HEK293 (cell line): ENCODE results near the gene APOBEC4.

ENCODE experiments used
- CTCF ChIA-PET: fragments of 350-600 bp; formaldehyde crosslinking; extraction: SDS; loops from one replicate; lab custom pipeline; 2021; ENCODE audit warnings: antibody characterized with exemption; lab: Yijun Ruan, JAX
- POLR2A ChIA-PET: fragments of 300-600 bp; formaldehyde crosslinking; extraction: SDS; loops from one replicate; lab custom pipeline; 2020; ENCODE audit warnings: antibody characterized with exemption, inconsistent platforms; lab: Yijun Ruan, JAX
- H3K27ac ChIP-seq: fragments of 200-500 bp; sonication (Bioruptor generic); 2 replicates; pipeline ENCODE4 v1.5.1; 2014; ENCODE audit warnings: low read depth, low read length, control low read depth, inconsistent platforms; ENCODE audit errors: extremely low read depth
- H3K36me3 ChIP-seq, 2 experiments: fragments of 200-500 bp in 1 of 2; sonication (Bioruptor generic) in 1 of 2; 1 replicate in 1 of 2; 2 replicates in 1 of 2; pipeline ENCODE4 v1.5.1; 2014 to 2017; ENCODE audit warnings: inconsistent platforms in 2 of 2, low read length in 2 of 2; ENCODE audit not compliant: control insufficient read depth in 2 of 2, insufficient read depth in 1 of 2
- H3K4me1 ChIP-seq: fragments of 200-500 bp; sonication (Bioruptor generic); 2 replicates; pipeline ENCODE4 v1.5.1; 2014; ENCODE audit warnings: mild to moderate bottlenecking, low read length, inconsistent platforms; ENCODE audit not compliant: control insufficient read depth, insufficient read depth
- H3K4me3 ChIP-seq: 2 replicates; pipeline ENCODE4 v1.5.1; 2011; ENCODE audit warnings: low read depth, mild to moderate bottlenecking, control low read depth, low read length, moderate library complexity
- H3K9me3 ChIP-seq: fragments of 200-500 bp; sonication (Bioruptor generic); 2 replicates; pipeline ENCODE4 v1.5.1; 2014; ENCODE audit warnings: low read depth, low read length, inconsistent platforms; ENCODE audit not compliant: control insufficient read depth, insufficient read depth
- GLI4 ChIP-seq: fragments of 450-650 bp; formaldehyde crosslinking; IDR thresholded peaks from 2 replicates; pipeline ENCODE4 v1.5.1; 2016; ENCODE audit warnings: missing biosample characterization, missing genetic modification characterization
- REST ChIP-seq: fragments of 450-650 bp; formaldehyde crosslinking; IDR thresholded peaks from 2 replicates; pipeline ENCODE4 v1.5.1; 2016; ENCODE audit warnings: missing biosample characterization, missing genetic modification characterization
- SP2 ChIP-seq: fragments of 450-650 bp; formaldehyde crosslinking; IDR thresholded peaks from 2 replicates; pipeline ENCODE4 v1.5.1; 2016; ENCODE audit warnings: missing biosample characterization, missing genetic modification characterization
- WT1 ChIP-seq: fragments of 450-650 bp; formaldehyde crosslinking; IDR thresholded peaks from 2 replicates; pipeline ENCODE4 v1.5.1; 2016; ENCODE audit warnings: missing biosample characterization, missing genetic modification characterization
- ZBTB17 ChIP-seq: fragments of 450-650 bp; formaldehyde crosslinking; IDR thresholded peaks from 2 replicates; pipeline ENCODE4 v1.5.1; 2016; ENCODE audit warnings: missing biosample characterization, missing genetic modification characterization
- ZBTB44 ChIP-seq: fragments of 450-650 bp; IDR thresholded peaks from 2 replicates; pipeline ENCODE4 v1.5.1; 2018; ENCODE audit warnings: missing biosample characterization, mild to moderate bottlenecking, missing genetic modification characterization
- ZFHX2 ChIP-seq: fragments of 450-650 bp; formaldehyde crosslinking; conservative IDR thresholded peaks from 2 replicates; pipeline ENCODE4 v1.5.1; 2016; ENCODE audit warnings: missing biosample characterization, missing genetic modification characterization
- ZFP37 ChIP-seq: fragments of 450-650 bp; formaldehyde crosslinking; IDR thresholded peaks from 2 replicates; pipeline ENCODE4 v1.5.1; 2016; ENCODE audit warnings: missing biosample characterization, missing genetic modification characterization
- ZNF140 ChIP-seq: fragments of 450-650 bp; formaldehyde crosslinking; IDR thresholded peaks from 2 replicates; pipeline ENCODE4 v1.5.1; 2016; ENCODE audit warnings: missing biosample characterization, missing genetic modification characterization
- ZNF174 ChIP-seq: fragments of 450-650 bp; formaldehyde crosslinking; IDR thresholded peaks from 2 replicates; pipeline ENCODE4 v1.5.0; 2017; ENCODE audit warnings: missing biosample characterization, mild to moderate bottlenecking, missing genetic modification characterization
- ZNF280C ChIP-seq: fragments of 450-650 bp; formaldehyde crosslinking; IDR thresholded peaks from 2 replicates; pipeline ENCODE4 v1.5.1; 2016; ENCODE audit warnings: missing biosample characterization, missing genetic modification characterization
- ZNF302 ChIP-seq: fragments of 450-650 bp; formaldehyde crosslinking; IDR thresholded peaks from 2 replicates; pipeline ENCODE4 v1.5.1; 2016; ENCODE audit warnings: missing biosample characterization, missing genetic modification characterization, low read depth
- ZNF510 ChIP-seq: fragments of 450-650 bp; formaldehyde crosslinking; IDR thresholded peaks from 2 replicates; pipeline ENCODE4 v1.5.1; 2018; ENCODE audit warnings: mild to moderate bottlenecking, missing genetic modification characterization, missing biosample characterization; ENCODE audit not compliant: insufficient replicate concordance
- ZNF585B ChIP-seq: fragments of 450-650 bp; formaldehyde crosslinking; IDR thresholded peaks from 2 replicates; pipeline ENCODE4 v1.5.1; 2016; ENCODE audit warnings: missing biosample characterization, missing genetic modification characterization
- ZNF626 ChIP-seq: fragments of 450-650 bp; sonication (Bioruptor Pico); formaldehyde crosslinking; IDR thresholded peaks from 2 replicates; pipeline ENCODE4 v1.5.1; 2018; ENCODE audit warnings: missing biosample characterization, missing genetic modification characterization, inconsistent platforms
- ZNF664 ChIP-seq: fragments of 450-650 bp; formaldehyde crosslinking; IDR thresholded peaks from 2 replicates; pipeline ENCODE4 v1.5.1; 2016; ENCODE audit warnings: missing biosample characterization, missing genetic modification characterization
- ZNF785 ChIP-seq: fragments of 450-650 bp; formaldehyde crosslinking; IDR thresholded peaks from 2 replicates; pipeline ENCODE4 v1.5.1; 2016; ENCODE audit warnings: missing biosample characterization, missing genetic modification characterization
- ZNF792 ChIP-seq: fragments of 450-650 bp; formaldehyde crosslinking; IDR thresholded peaks from 2 replicates; pipeline ENCODE4 v1.5.1; 2016; ENCODE audit warnings: missing biosample characterization, missing genetic modification characterization
- TF ChIP-seq, protein P1 (sequence below): fragments of 450-650 bp; formaldehyde crosslinking; IDR thresholded peaks from 2 replicates; pipeline ENCODE4 v1.5.1; 2017; ENCODE audit warnings: missing biosample characterization, mild to moderate bottlenecking, missing genetic modification characterization, moderate library complexity
- TF ChIP-seq, protein P2 (sequence below): fragments of 450-650 bp; formaldehyde crosslinking; IDR thresholded peaks from 2 replicates; pipeline ENCODE4 v1.5.1; 2016; ENCODE audit warnings: missing biosample characterization, missing genetic modification characterization

The APOBEC4 gene

DNA sequence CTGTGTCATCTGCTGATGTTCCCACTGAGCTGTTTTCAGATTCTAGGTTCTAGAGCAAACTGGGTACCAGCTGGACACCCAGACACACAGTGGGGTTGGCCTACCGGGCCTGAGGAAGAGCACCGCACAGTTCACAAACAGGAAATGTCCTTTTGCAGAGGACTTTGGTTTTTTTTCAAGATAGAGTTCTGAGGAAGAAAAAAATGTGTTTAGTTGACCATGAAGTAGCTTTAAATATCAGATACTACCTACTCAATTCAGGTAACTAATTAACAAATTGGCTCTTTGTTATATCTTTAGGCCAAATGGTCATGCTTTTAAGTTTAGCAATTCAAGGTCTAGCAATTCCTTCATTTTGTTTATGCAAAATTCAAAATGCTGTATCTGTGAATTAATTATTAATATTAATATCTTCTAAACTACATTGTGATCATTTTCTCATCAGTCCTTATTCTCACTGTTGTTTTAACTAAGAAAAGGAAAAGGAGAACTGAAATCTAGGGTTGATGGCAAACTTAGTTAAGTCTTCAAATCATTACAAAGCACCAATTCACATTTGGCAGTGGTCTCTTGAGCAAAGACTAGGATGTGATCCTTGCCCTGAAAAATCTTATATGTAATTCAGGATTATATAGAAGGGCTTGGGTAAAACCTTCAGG lies 45.7 kb downstream of the APOBEC4 start:
- Histone ChIP-seq H3K4me3 (no peak overlapping the region), H3K9me3 (no peaks in the 10 kb centered on the region), H3K27ac (no peak overlapping the region), H3K4me1 (no peaks in the 10 kb centered on the region)
- ChIA-PET POLR2A (no interaction called here), CTCF (no interaction called here)
- TF ChIP-seq, protein P1, sequence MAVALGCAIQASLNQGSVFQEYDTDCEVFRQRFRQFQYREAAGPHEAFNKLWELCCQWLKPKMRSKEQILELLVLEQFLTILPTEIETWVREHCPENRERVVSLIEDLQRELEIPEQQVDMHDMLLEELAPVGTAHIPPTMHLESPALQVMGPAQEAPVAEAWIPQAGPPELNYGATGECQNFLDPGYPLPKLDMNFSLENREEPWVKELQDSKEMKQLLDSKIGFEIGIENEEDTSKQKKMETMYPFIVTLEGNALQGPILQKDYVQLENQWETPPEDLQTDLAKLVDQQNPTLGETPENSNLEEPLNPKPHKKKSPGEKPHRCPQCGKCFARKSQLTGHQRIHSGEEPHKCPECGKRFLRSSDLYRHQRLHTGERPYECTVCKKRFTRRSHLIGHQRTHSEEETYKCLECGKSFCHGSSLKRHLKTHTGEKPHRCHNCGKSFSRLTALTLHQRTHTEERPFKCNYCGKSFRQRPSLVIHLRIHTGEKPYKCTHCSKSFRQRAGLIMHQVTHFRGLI (tag by site-specific recombination), result no peak
- no peak for TF ChIP-seq WT1
- no peak for TF ChIP-seq ZNF585B (tag by site-specific recombination)
- TF ChIP-seq ZNF792, result no peak
- no peak for TF ChIP-seq SP2 (tag by site-specific recombination)
- TF ChIP-seq ZFP37, result no peak
- no peak for TF ChIP-seq ZNF510 (tag by site-specific recombination)
- TF ChIP-seq ZFHX2 (tag by site-specific recombination), result no peak
- TF ChIP-seq ZBTB17, result no peak
- TF ChIP-seq, all 188 proteins: peak for 0
- no peaks in the 10 kb centered on the region for H3K36me3 ChIP-seq

GRCh38 chr1:183605904-183606303 lies 47.2 kb downstream of the APOBEC4 start:
- no peak for TF ChIP-seq REST (tag by site-specific recombination)
- H3K36me3 ChIP-seq, result no peaks in the 10 kb centered on the region
- H3K4me1 ChIP-seq, result no peaks in the 10 kb centered on the region
- no peak overlapping the region for H3K4me3 ChIP-seq
- no peak overlapping the region for H3K27ac ChIP-seq
- no peaks in the 10 kb centered on the region for H3K9me3 ChIP-seq
- POLR2A ChIA-PET, result no interaction called here
- CTCF ChIA-PET, result no interaction called here

GRCh38 chr1:183604815-183605214 lies 48.3 kb downstream of the APOBEC4 start:
- ChIA-PET CTCF (interaction anchor here (0.6 kb wide), 2 partner anchors 51 to 323 kb away, joined by 3 read pairs; no protein-coding TSS in a partner anchor), POLR2A (no interaction called here)
- Histone ChIP-seq H3K4me3 (no peak overlapping the region), H3K9me3 (no peaks in the 10 kb centered on the region), H3K27ac (no peak overlapping the region), H3K4me1 (no peaks in the 10 kb centered on the region), H3K36me3 (no peaks in the 10 kb centered on the region)
- TF ChIP-seq, protein P2, sequence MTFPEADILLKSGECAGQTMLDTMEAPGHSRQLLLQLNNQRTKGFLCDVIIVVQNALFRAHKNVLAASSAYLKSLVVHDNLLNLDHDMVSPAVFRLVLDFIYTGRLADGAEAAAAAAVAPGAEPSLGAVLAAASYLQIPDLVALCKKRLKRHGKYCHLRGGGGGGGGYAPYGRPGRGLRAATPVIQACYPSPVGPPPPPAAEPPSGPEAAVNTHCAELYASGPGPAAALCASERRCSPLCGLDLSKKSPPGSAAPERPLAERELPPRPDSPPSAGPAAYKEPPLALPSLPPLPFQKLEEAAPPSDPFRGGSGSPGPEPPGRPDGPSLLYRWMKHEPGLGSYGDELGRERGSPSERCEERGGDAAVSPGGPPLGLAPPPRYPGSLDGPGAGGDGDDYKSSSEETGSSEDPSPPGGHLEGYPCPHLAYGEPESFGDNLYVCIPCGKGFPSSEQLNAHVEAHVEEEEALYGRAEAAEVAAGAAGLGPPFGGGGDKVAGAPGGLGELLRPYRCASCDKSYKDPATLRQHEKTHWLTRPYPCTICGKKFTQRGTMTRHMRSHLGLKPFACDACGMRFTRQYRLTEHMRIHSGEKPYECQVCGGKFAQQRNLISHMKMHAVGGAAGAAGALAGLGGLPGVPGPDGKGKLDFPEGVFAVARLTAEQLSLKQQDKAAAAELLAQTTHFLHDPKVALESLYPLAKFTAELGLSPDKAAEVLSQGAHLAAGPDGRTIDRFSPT (tag by site-specific recombination), result no peak
- TF ChIP-seq ZNF785 (no peak), ZNF140 (no peak), ZBTB44 (tag by site-specific recombination) (no peak), ZNF280C (tag by site-specific recombination) (no peak), ZFP37 (no peak), GLI4 (tag by site-specific recombination) (no peak), ZNF664 (tag by site-specific recombination) (no peak), ZNF302 (no peak), ZNF174 (tag by site-specific recombination) (no peak), ZNF626 (tag by site-specific recombination) (no peak)
